H1 (cell line): Measurements from ENCODE around the gene VRK3. TPM values are rescaled to one million over a fixed set of nuclear protein-coding genes. Genes with fewer than 3 reads are reported as not detected.

Experiments used
- CTCF ChIA-PET: fragments of 300-600 bp; sonication (Branson Sonifier 250); formaldehyde crosslinking; loops from one replicate; lab custom pipeline; 2021; ENCODE audit not compliant: partially characterized antibody; lab: Charles Lee
- POLR2A ChIA-PET: fragments of 300-600 bp; sonication (Branson Sonifier 250); formaldehyde crosslinking; loops from one replicate; lab custom pipeline; 2021; ENCODE audit warnings: inconsistent platforms; ENCODE audit not compliant: partially characterized antibody; lab: Charles Lee
- DNase-seq, 2 experiments: peaks; one replicate each; pipeline versions ENCODE4 v3.0.0 to v3.0.0-alpha.2; 2010 to 2022; ENCODE audit warnings: low spot score in 2 of 2, low read depth in 1 of 2, mixed read lengths in 1 of 2
- FAIRE-seq: peaks from 2 replicates; lab custom pipeline; 2011; peaks lifted over from hg19 to GRCh38; lab: Jason Lieb, UNC
- H2AFZ ChIP-seq: 2 replicates; pipeline ENCODE4 v1.8.1; 2012; ENCODE audit warnings: low read length, inconsistent platforms
- H2AK5ac ChIP-seq: 2 replicates; pipeline ENCODE4 v1.6.1; 2013; ENCODE audit warnings: low read depth, low read length
- H2BK120ac ChIP-seq: replicated peaks from 2 replicates; pipeline ENCODE3; 2013; ENCODE audit warnings: low read depth, low read length, inconsistent platforms
- H2BK12ac ChIP-seq: 2 replicates; pipeline ENCODE4 v1.6.1; 2013; ENCODE audit warnings: low read depth, low read length
- H2BK15ac ChIP-seq: 2 replicates; pipeline ENCODE4 v1.6.1; 2013; ENCODE audit warnings: low read length
- H2BK20ac ChIP-seq: 2 replicates; pipeline ENCODE4 v1.6.1; 2013; ENCODE audit warnings: low read length
- H2BK5ac ChIP-seq: 2 replicates; pipeline ENCODE4 v1.6.1; 2013; ENCODE audit warnings: low read depth, low read length
- H3K14ac ChIP-seq: 2 replicates; pipeline ENCODE4 v1.6.1; 2013; ENCODE audit warnings: inconsistent platforms; ENCODE audit not compliant: insufficient read length
- H3K18ac ChIP-seq: 2 replicates; pipeline ENCODE4 v1.6.1; 2013; ENCODE audit warnings: low read length; ENCODE audit errors: extremely low read depth
- H3K23ac ChIP-seq: 2 replicates; pipeline ENCODE4 v1.6.1; 2013; ENCODE audit warnings: inconsistent platforms; ENCODE audit not compliant: insufficient read length
- H3K23me2 ChIP-seq: 2 replicates; pipeline ENCODE4 v1.6.1; 2013; ENCODE audit warnings: low read depth, low read length
- H3K27ac ChIP-seq: 2 replicates; pipeline ENCODE4 v1.6.1; 2011; ENCODE audit warnings: low read depth, low read length, inconsistent platforms
- H3K27me3 ChIP-seq, 4 experiments: replicated peaks in 1 of 4; 1 replicate in 1 of 4; 2 replicates in 3 of 4; pipeline versions ENCODE4 v1.6.1 to v1.8.1; 2011 to 2013; ENCODE audit warnings: low read length in 3 of 4, mild to moderate bottlenecking in 3 of 4, inconsistent platforms in 2 of 4, mixed read lengths in 2 of 4, moderate library complexity in 1 of 4; ENCODE audit not compliant: control insufficient read depth in 3 of 4, insufficient read depth in 3 of 4; ENCODE audit errors: extremely low read depth in 1 of 4
- H3K36me3 ChIP-seq, 4 experiments: 2 replicates each; pipeline versions ENCODE4 v1.6.1 to v1.8.1; 2011 to 2013; ENCODE audit warnings: mild to moderate bottlenecking in 4 of 4, low read length in 3 of 4, moderate library complexity in 2 of 4, control low read depth in 1 of 4, inconsistent platforms in 1 of 4; ENCODE audit not compliant: insufficient read depth in 4 of 4, control insufficient read depth in 2 of 4
- H3K4ac ChIP-seq: replicated peaks from 2 replicates; pipeline ENCODE3; 2013; ENCODE audit warnings: low read length, low read depth, mixed read lengths, inconsistent platforms; ENCODE audit not compliant: insufficient read length
- H3K4me1 ChIP-seq, 4 experiments: replicated peaks in 1 of 4; 1 replicate in 1 of 4; 2 replicates in 3 of 4; pipeline versions ENCODE4 v1.6.1 to v1.8.1; 2011 to 2013; ENCODE audit warnings: low read length in 3 of 4, inconsistent platforms in 2 of 4, mixed read lengths in 1 of 4; ENCODE audit not compliant: insufficient read depth in 4 of 4, control insufficient read depth in 3 of 4
- H3K4me2 ChIP-seq, 2 experiments: 2 replicates each; pipeline versions ENCODE4 v1.6.1 to v1.8.1; 2011 to 2013; ENCODE audit warnings: low read depth in 2 of 2, low read length in 2 of 2, control low read depth in 1 of 2, inconsistent platforms in 1 of 2, mild to moderate bottlenecking in 1 of 2; ENCODE audit not compliant: insufficient read depth in 1 of 2
- H3K4me3 ChIP-seq, 4 experiments: fragments of 200-600, 300-600 bp in 1 of 4; sonication (generic), shearing (Covaris generic), sonication (Bioruptor Twin) in 1 of 4; 2 replicates each; pipeline versions ENCODE4 v1.5.1 to v1.8.1; 2011 to 2016; ENCODE audit warnings: low read length in 4 of 4, low read depth in 3 of 4, control low read depth in 2 of 4, inconsistent platforms in 2 of 4, mild to moderate bottlenecking in 2 of 4, mixed read lengths in 1 of 4, moderate library complexity in 1 of 4; ENCODE audit not compliant: insufficient read depth in 2 of 4; ENCODE audit errors: extremely low read depth in 1 of 4
- H3K56ac ChIP-seq: replicated peaks from 2 replicates; pipeline ENCODE3; 2013; ENCODE audit warnings: low read depth, mild to moderate bottlenecking, mixed read lengths, low read length, inconsistent platforms; ENCODE audit not compliant: insufficient read length
- H3K79me1 ChIP-seq: 2 replicates; pipeline ENCODE4 v1.6.1; 2013; ENCODE audit warnings: low read depth, low read length, control low read depth
- H3K79me2 ChIP-seq, 2 experiments: 2 replicates each; pipeline versions ENCODE4 v1.6.1 to v1.8.1; 2012 to 2013; ENCODE audit warnings: low read length in 2 of 2, mild to moderate bottlenecking in 2 of 2, inconsistent platforms in 1 of 2; ENCODE audit not compliant: insufficient read depth in 2 of 2, control insufficient read depth in 1 of 2
- H3K9ac ChIP-seq, 4 experiments: replicated peaks in 1 of 4; 1 replicate in 1 of 4; 2 replicates in 3 of 4; pipeline versions ENCODE4 v1.6.1 to v1.8.1; 2011 to 2013; ENCODE audit warnings: low read depth in 3 of 4, low read length in 3 of 4, control low read depth in 2 of 4, mild to moderate bottlenecking in 2 of 4, moderate library complexity in 2 of 4, inconsistent platforms in 1 of 4; ENCODE audit errors: extremely low read depth in 1 of 4
- H3K9me3 ChIP-seq, 2 experiments: 2 replicates each; pipeline versions ENCODE4 v1.6.1 to v1.8.1; 2012 to 2013; ENCODE audit warnings: mild to moderate bottlenecking in 2 of 2, moderate library complexity in 2 of 2, control low read depth in 1 of 2, inconsistent platforms in 1 of 2, low read depth in 1 of 2, low read length in 1 of 2, mixed read lengths in 1 of 2; ENCODE audit not compliant: insufficient read depth in 2 of 2
- H4K20me1 ChIP-seq, 2 experiments: replicated peaks in 1 of 2; 2 replicates each; pipeline versions ENCODE3 to v1.8.1; 2011 to 2013; ENCODE audit warnings: inconsistent platforms in 2 of 2, low read length in 2 of 2, mild to moderate bottlenecking in 1 of 2; ENCODE audit not compliant: insufficient read depth in 2 of 2, control insufficient read depth in 1 of 2
- H4K5ac ChIP-seq: 2 replicates; pipeline ENCODE4 v1.6.1; 2013; ENCODE audit warnings: low read length, low read depth, mixed read lengths, inconsistent platforms; ENCODE audit not compliant: insufficient read length
- H4K8ac ChIP-seq: 2 replicates; pipeline ENCODE4 v1.8.0; 2013; ENCODE audit warnings: mild to moderate bottlenecking, moderate library complexity, low read length, inconsistent platforms; ENCODE audit not compliant: insufficient read depth; ENCODE audit errors: extremely low read depth
- H4K91ac ChIP-seq: replicated peaks from 2 replicates; pipeline ENCODE3; 2013; ENCODE audit warnings: low read length, mixed read lengths, inconsistent platforms; ENCODE audit not compliant: insufficient read length
- ATF3 ChIP-seq: IDR thresholded peaks from 2 replicates; pipeline ENCODE4 v1.6.1; 2011; ENCODE audit warnings: low read depth, mild to moderate bottlenecking, low read length; ENCODE audit not compliant: insufficient read depth
- BACH1 ChIP-seq: IDR thresholded peaks from 2 replicates; pipeline ENCODE4 v1.6.1; 2012; ENCODE audit warnings: low read length, improper control_type of control experiment
- EGR1 ChIP-seq: IDR thresholded peaks from 2 replicates; pipeline ENCODE4 v1.6.1; 2011; ENCODE audit warnings: low read depth, low read length, borderline replicate concordance
- EZH2 ChIP-seq: fragments of 200-600 bp; sonication (generic); IDR thresholded peaks from 2 replicates; pipeline ENCODE4 v1.7.1; 2012; ENCODE audit warnings: low read depth, mild to moderate bottlenecking, moderate library complexity, low read length, inconsistent platforms; ENCODE audit not compliant: severe bottlenecking
- GTF2F1 ChIP-seq: IDR thresholded peaks from 2 replicates; pipeline ENCODE4 v1.6.1; 2012; ENCODE audit warnings: low read depth, low read length, improper control_type of control experiment, borderline replicate concordance
- MAFK ChIP-seq: IDR thresholded peaks from 2 replicates; pipeline ENCODE4 v1.6.1; 2012; ENCODE audit warnings: low read depth, mild to moderate bottlenecking, improper control_type of control experiment, low read length
- NANOG ChIP-seq: IDR thresholded peaks from 2 replicates; pipeline ENCODE4 v1.6.1; 2011; ENCODE audit warnings: low read length, low read depth, mild to moderate bottlenecking, inconsistent platforms; ENCODE audit not compliant: insufficient read depth, poor library complexity, severe bottlenecking
- PHF8 ChIP-seq: fragments of 200-600 bp; sonication (generic); conservative IDR thresholded peaks from 2 replicates; pipeline ENCODE4 v1.7.1; 2012; ENCODE audit warnings: low read depth, mild to moderate bottlenecking, inconsistent platforms, low read length, moderate library complexity
- POLR2AphosphoS5 ChIP-seq: IDR thresholded peaks from 2 replicates; pipeline ENCODE4 v1.6.1; 2011; ENCODE audit warnings: low read depth, low read length
- RBBP5 ChIP-seq: IDR thresholded peaks from 2 replicates; pipeline ENCODE4 v1.7.1; 2012; ENCODE audit warnings: low read depth, mild to moderate bottlenecking, inconsistent platforms, low read length, moderate library complexity, borderline replicate concordance
- TBP ChIP-seq: IDR thresholded peaks from 2 replicates; pipeline ENCODE4 v1.6.1; 2011; ENCODE audit warnings: low read depth, low read length, improper control_type of control experiment
- WGBS, 2 experiments: shearing (Covaris generic) in 1 of 2; methylation state at CpG; one replicate each; pipeline versions ENCODE4 v1.1.6 to v1.1.7; 2013 to 2015; ENCODE audit warnings: low lambda C conversion rate in 2 of 2, mixed read lengths in 2 of 2, inconsistent platforms in 1 of 2, low coverage in 1 of 2, missing lambda C conversion rate in 1 of 2; ENCODE audit not compliant: insufficient replicate concordance in 2 of 2, insufficient coverage in 1 of 2, insufficient read length in 1 of 2; ENCODE audit errors: extremely low coverage in 1 of 2, missing lambda C conversion rate in 1 of 2; 5-methylcytosine and 5-hydroxymethylcytosine counted together
- polyA plus RNA-seq, 7 experiments: library from polyadenylated mRNA; depleted of rRNA in 3 of 7; stranded (reverse) in 5 of 7; unstranded in 2 of 7; fragments of >200 nt in 5 of 7; fragments of 200-250 nt in 2 of 7; gene quantifications; 1 replicate in 5 of 7; 2 replicates in 1 of 7; 4 replicates in 1 of 7; pipeline versions ENCODE4 v1.2.1 to v1.2.3, GENCODE V29; 2011 to 2013; ENCODE audit warnings: missing spikeins in 2 of 7, mixed read lengths in 2 of 7
- total RNA-seq: library from RNA; stranded (reverse); fragmentation: NEBNext Ultra II Directional; extraction: Animal tissue kit (Norgen Biotek cat#: 25700); gene quantifications from 2 replicates; pipeline ENCODE4 v1.2.1, GENCODE V29; 2021

The VRK3 gene
- total and polyA plus RNA-seq, 2 of the 8 experiments (the other 6 are each of a cell fraction or from before 2014, with no cell fraction given) = 21.3 to 36.1 TPM

GRCh38 chr19:49929121-49929610 lies 96.0 kb downstream of the VRK3 start, which contains the start of the genes ATF5 and NUP62:
TSS of gene ATF5 (plus strand) at chr19:49929205. CDS start at chr19:49930851, 1,646 bp downstream.
TSS of gene NUP62 (minus strand) at chr19:49929504. CDS start at chr19:49909807, 19,697 bp downstream.
- peak within 1 kb of the TSS; percentile 94 for H3K18ac ChIP-seq
- peak within 1 kb of the TSS; percentile 79 for H2BK12ac ChIP-seq
- peak within 1 kb of the TSS; percentile 14; the same call in 1 of the 2 replicates for H2AFZ ChIP-seq
- H3K9ac ChIP-seq = peak within 1 kb of the TSS; percentile 92 to 98 (median 95)
- H2BK15ac ChIP-seq = no peak within 1 kb of the TSS
- peaks cover 0 to 5% (median under 1%) of the 10 kb centered on the region in 4 experiments; a peak in 3 of 7 replicates for H3K4me1 ChIP-seq
- peak within 1 kb of the TSS; percentile 84 for H3K56ac ChIP-seq
- no peaks in the 10 kb centered on the region for H3K27me3 ChIP-seq
- no peak within 1 kb of the TSS for H2BK20ac ChIP-seq
- DNase-seq (peak; percentile 70 to 97), FAIRE-seq (no peak)
- peak within 1 kb of the TSS; percentile 99 for H4K91ac ChIP-seq
- H4K5ac ChIP-seq = peak within 1 kb of the TSS; percentile 95
- H2BK120ac ChIP-seq = peak within 1 kb of the TSS; percentile 59
- peak within 1 kb of the TSS; percentile 71 to 91 (median 86) for H3K4me3 ChIP-seq
- ChIA-PET POLR2A (interaction anchor here (0.7 to 15.1 kb wide), 37 partner anchors 8 to 253 kb away, joined by 3 to 373 read pairs (median 6); partner anchors contain the start of genes AKT1S1, FUZ, IL4I1 and PRMT1), CTCF (interaction anchor here (2.0 to 3.2 kb wide), 5 partner anchors 8 to 58 kb away, joined by 7 to 18 read pairs (median 13); no protein-coding TSS in a partner anchor)
- H4K20me1 ChIP-seq = peaks cover 5 to 14% of the 10 kb centered on the region in 2 experiments
- peak within 1 kb of the TSS; percentile 99; the same call in 1 of the 2 replicates for H4K8ac ChIP-seq
- H3K79me1 ChIP-seq = peaks cover 9% of the 10 kb centered on the region
- 1% methylated on average over 36 of the region's 48 CpGs; no CpG with 5 or more reads in 1 of the 2 experiments for WGBS, 2 experiments
- no peak within 1 kb of the TSS for H3K14ac ChIP-seq
- H3K27ac ChIP-seq = peak within 1 kb of the TSS; percentile 96
- H3K23ac ChIP-seq = no peak within 1 kb of the TSS
- H3K9me3 ChIP-seq = no peaks in the 10 kb centered on the region
- peaks cover 9% of the 10 kb centered on the region for H3K23me2 ChIP-seq
- peak within 1 kb of the TSS; percentile 60 to 96 for H3K4me2 ChIP-seq
- H2BK5ac ChIP-seq = peak within 1 kb of the TSS; percentile 94
- peaks cover 9 to 23% (median 17%) of the 10 kb centered on the region in 4 experiments; a peak in 7 of 8 replicates for H3K36me3 ChIP-seq
- H3K79me2 ChIP-seq = peaks cover 17 to 48% of the 10 kb centered on the region in 2 experiments
- peak within 1 kb of the TSS; percentile 91; the same call in 1 of the 2 replicates for H2AK5ac ChIP-seq
- H3K4ac ChIP-seq = peak within 1 kb of the TSS; percentile 85
- TF ChIP-seq EGR1 = no peak
- peak; percentile 89 for TF ChIP-seq PHF8
- peak; percentile 92 for TF ChIP-seq TBP
- TF ChIP-seq ATF3 = no peak
- peak; percentile 36; the same call in 1 of the 2 replicates for TF ChIP-seq GTF2F1
- TF ChIP-seq POLR2AphosphoS5 = peak; percentile 63; the same call in 1 of the 2 replicates
- TF ChIP-seq RBBP5 = no peak; the same call in 1 of the 2 replicates
- no peak for TF ChIP-seq MAFK
- TF ChIP-seq EZH2 = no peak
- TF ChIP-seq NANOG = no peak
- peak; percentile 55 for TF ChIP-seq BACH1
